HG03095 (cell line): ENCODE measurements around the gene TUBA3D.
"Not testable (repeated sequence)": the region's sequence is repeated elsewhere in the genome, so short reads cannot be mapped to it uniquely, and the experiment has no call there.

ENCODE experiments used
- ATAC-seq: cut with Tn5 transposase; IDR thresholded peaks from one replicate; pipeline ENCODE4 v1.9.1; 2021; ENCODE audit warnings: moderate library complexity; ENCODE audit not compliant: unreplicated experiment

TUBA3D gene

GRCh38 chr2:131530626-131531344 lies 54.9 kb downstream of the TUBA3D start:
- not testable (repeated sequence) for ATAC-seq

- not testable (repeated sequence) for ATAC-seq
These were observed 55.7 kb downstream of the TUBA3D start for GRCh38 chr2:131531547-131532185.
